Measurements from ENCODE around the gene CCDC183. TPM values are rescaled to one million over a fixed set of nuclear protein-coding genes. Genes with fewer than 3 reads are reported as not detected.

The CCDC183 gene
- total RNA-seq, 1 donor from 2014 or later = 1.6 TPM

DNA sequence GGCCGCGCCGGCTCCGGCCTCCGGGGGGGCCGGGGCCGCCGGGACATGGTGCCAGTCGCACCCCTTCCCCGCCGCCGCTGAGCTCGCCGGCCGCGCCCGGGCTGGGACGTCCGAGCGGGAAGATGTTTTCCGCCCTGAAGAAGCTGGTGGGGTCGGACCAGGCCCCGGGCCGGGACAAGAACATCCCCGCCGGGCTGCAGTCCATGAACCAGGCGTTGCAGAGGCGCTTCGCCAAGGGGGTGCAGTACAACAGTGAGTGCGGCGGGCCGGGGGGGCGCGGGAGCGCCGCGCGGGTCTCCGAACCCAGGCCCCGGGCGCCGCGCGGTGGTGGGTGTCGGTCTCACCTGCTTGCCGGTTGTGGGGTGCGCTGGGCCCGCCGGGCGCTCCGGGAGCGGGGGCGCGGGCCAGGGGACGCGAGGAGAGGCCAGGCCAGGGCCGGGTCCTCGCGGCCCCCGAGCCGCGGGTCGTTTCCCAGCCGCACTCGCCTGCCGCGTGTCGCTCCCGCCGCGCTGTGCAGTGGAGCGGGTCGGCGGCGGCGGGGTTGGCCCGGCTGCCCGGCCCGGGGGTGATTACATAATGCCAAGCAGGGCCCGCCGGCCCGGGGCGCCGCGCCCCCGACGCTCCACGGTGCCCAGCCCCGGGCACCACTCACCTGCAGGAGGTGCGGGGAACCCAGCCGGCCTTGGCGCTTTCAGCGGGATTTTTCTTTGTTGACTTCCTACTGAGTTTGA, 12.1 kb downstream of the CCDC183 start:
- no peak for DNase-seq (ENCODE audit: low spot score)
- intact Hi-C loops (cut with DNase I) = no loop called here

- intact Hi-C loops (cut with DNase I) = no loop called here
- DNase-seq (ENCODE audit: low spot score) = no peak
Observed at GRCh38 chr9:136808806-136809158, 12.6 kb downstream of the CCDC183 start.

DNA sequence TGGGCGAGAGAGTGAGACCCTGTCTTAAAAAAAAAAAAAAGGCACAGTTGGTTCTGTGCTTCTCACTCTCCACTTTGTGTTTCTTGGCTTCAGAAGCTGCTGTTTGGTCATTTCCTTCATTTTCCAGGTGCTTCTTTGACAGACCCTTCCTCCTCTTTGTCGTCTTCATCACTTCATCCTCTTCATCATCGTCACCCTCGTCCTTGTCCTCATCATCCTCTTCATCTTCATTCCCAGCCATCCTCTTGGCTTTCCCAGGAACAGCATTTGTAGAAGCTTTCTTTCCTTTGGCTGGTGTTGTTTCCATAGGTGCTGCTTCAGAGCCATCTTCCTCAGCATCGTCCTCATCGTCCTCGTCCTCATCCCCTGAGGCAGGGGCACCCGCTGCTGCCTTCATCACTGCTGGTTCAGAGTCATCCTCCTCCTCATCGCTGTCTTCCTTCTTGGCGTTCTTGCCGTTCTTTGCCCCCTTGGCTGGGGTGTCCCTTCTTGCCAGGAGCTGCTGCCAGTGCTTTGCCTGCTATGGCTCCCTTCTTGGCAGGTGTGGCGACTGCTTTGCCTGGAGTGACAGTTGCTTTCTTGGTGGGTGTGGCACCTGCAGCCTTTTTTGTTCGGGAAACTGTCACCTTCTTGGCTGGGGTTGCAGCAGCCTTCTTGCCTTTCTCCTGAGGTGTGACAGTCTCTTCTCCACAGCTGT, 18.7 kb downstream of the CCDC183 start:
- intact Hi-C loops (cut with DNase I) = no loop called here
- no peak for DNase-seq (ENCODE audit: low spot score)

- no peak for DNase-seq (ENCODE audit: low spot score)
- intact Hi-C loops (cut with DNase I) = no loop called here
Observed at GRCh38 chr9:136815422-136815782, 19.3 kb downstream of the CCDC183 start.

GRCh38 chr9:136820971-136821825, 25.1 kb downstream of the CCDC183 start:
- intact Hi-C loops (cut with DNase I) = no loop called here
- no peak for DNase-seq (ENCODE audit: low spot score)

GRCh38 chr9:136821826-136822544, 25.8 kb downstream of the CCDC183 start:
- no peak for DNase-seq (ENCODE audit: low spot score)
- intact Hi-C loops (cut with DNase I) = no loop called here

DNA sequence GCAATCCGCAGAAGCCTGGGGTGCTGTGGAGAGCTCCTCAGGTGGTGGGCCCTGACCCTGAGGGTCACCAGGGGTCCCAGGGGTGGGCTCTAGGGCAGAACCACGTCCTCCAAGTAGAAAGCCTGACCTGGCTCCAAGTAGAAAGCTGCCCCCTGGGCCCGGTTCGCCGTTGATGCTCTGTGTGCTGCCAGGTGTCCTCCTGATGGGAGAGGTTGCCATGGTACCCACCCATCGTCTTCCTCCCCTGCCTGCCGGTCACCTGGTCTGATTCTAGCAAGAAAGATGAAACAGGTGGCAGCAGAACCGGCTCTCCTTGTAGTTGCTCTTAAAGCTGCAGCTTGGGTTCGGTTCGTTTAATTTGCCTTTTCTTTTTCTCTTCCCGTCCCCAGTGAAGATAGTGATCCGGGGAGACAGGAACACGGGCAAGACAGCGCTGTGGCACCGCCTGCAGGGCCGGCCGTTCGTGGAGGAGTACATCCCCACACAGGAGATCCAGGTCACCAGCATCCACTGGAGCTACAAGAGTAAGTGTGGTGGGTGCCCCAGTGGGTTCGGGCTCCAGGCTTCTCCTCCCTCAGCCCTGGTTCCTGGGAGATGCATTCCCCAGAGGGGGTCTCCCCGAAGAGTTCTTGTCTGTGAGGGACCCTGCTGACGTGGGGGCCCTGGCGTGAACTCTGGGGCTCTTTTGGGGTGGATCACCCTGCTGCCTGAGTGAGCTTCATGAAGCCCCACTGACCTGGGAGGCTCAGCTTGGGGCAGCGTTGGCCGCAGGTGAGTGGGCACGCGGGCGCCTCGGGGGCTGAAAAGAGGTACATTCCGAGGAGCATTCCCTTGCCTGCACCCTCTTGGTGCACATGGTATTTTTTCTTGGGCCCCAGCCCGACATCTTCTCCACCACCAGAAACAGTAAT, 27.3 kb downstream of the CCDC183 start:
- DNase-seq (ENCODE audit: low spot score) = no peak
- intact Hi-C loops (cut with DNase I) = no loop called here

- intact Hi-C loops (cut with DNase I) = no loop called here
- no peak for DNase-seq (ENCODE audit: low spot score)
Observed at GRCh38 chr9:136824496-136825225, 28.5 kb downstream of the CCDC183 start.

GRCh38 chr9:136825295-136826187, 29.4 kb downstream of the CCDC183 start:
- DNase-seq (ENCODE audit: low spot score) = no peak
- intact Hi-C loops (cut with DNase I) = no loop called here

DNA sequence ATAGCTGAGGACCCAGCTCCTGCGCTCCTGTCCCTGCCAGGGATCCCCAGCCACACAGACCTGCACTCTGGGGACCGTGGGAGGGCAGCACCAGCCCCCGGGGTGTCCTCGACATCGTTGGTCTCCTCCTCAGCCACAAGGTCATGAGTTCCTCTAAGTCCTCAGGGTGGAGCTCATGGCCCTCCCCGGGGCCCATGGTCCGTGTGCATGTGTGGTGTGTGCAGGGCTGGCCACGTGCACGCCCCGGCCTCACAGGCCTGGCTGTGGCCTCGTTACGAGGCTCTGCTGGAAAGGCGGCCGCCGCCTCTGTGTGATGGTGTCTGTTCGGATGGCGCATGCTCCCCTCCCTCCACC, 30.0 kb downstream of the CCDC183 start:
- no peak for DNase-seq (ENCODE audit: low spot score)
- intact Hi-C loops (cut with DNase I) = no loop called here

GRCh38 chr9:136826703-136827582, 30.8 kb downstream of the CCDC183 start:
- DNase-seq (ENCODE audit: low spot score) = no peak
- intact Hi-C loops (cut with DNase I) = no loop called here

DNA sequence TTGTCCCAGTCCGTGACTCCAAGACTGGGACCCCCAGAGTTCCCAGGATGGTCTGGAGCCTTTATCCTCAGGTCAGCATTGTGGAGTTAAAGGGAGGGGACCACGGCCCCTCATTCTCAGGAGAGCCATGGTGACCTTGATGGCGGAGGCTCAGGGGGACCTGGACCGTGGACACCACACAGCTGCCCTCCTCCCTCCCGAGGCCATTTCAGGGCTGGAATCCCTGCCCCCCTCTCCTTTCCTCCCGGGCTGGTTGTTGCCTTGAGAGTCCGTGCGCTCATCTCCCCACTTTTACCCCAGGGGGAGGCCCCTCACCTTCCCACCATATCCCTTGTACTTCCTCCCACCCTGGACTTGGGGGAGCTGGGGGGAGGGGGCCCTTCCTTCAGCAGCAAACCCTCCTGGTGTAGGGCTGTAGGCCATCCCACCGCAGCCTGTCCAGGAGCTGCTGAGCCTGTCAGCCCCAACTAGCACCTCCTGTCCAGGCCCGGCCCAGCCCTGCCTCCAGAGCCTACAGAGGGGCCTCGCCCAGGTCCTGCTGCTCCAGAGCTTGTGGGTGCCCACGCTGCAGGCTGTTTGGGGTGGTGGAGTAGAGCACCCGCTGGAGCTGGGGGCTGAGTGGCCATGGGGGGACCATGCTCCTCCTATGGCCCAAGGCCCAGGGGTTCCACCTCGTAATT, 31.8 kb downstream of the CCDC183 start:
- intact Hi-C loops (cut with DNase I) = no loop called here
- no peak for DNase-seq (ENCODE audit: low spot score)

DNA sequence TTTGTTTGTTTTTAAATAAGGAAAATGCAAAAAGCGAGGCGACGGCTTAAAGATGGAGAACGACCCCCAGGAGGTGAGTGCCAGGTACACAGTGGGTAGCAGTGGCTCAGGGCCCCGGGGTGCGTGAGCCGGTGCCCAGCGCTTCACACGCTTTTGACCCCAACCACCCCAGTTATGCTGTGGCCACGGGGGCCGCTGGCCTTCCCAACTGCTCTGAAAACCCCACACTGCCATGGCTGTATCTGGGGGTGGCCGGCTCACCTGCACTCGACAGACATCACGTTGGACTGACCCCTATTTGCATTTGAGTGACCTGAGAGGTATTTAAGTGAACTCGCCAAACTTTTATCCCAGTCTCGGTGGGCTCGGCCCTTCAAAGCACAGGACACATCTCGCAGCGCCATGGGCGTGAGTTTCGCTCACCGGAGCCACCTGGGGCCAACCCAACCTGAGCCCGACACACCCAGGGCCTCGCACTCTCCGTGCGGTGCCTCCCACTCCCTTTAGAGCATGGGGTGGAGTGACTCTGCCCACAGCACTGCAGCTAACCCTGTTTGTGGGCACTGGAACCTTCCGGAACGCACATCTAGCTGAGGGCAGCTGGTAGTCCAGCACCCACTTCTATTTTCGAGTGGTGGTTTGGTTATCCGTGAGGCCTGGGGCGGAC, 32.5 kb downstream of the CCDC183 start:
- intact Hi-C loops (cut with DNase I) = no loop called here
- DNase-seq (ENCODE audit: low spot score) = no peak

DNA sequence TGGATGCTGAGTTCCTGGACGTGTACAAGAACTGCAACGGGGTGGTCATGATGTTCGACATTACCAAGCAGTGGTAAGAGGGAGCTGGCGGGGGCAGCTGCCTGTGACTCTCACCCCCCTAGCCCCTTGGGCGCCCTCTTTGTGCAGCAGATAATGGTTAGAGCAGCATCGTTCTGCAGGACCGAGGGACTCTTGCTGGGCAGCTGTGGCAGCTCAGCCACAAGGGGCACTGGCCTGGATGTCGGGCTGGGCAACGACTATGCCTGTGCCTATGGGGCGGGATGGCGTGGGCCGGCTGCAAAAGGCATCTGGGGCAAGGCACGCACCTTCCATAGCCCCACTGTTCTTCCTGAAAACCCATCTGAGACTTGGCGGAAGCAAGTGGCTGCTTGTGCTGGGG, 33.3 kb downstream of the CCDC183 start:
- intact Hi-C loops (cut with DNase I) = no loop called here
- DNase-seq (ENCODE audit: low spot score) = no peak

All from cardiac septum (tissue), 1 donor.